Left ventricle myocardium superior (tissue), 1 donor: Measurements from ENCODE around the gene DUOXA2. TPM values are rescaled to one million over a fixed set of nuclear protein-coding genes. Genes with fewer than 3 reads are reported as not detected.
A peak's percentile ranks its signal among the peaks of the same experiment; 100 is the strongest.
"Not testable (repeated sequence)": the region's sequence is repeated elsewhere in the genome, so short reads cannot be mapped to it uniquely, and the experiment has no call there.

Source experiments
- ATAC-seq: fragments of 200-7000 bp; cut with Tn5 transposase; one replicate; pipeline ENCODE4 v1.9.1; 2020; ENCODE audit warnings: mild to moderate bottlenecking, moderate library complexity
- DNase-seq: peaks from one replicate; pipeline ENCODE4 v3.0.0-alpha.2; 2020
- intact Hi-C: fragments of 100-400 bp; cut with micrococcal nuclease; formaldehyde crosslinking; loops from one replicate; pipeline ENCODE4 v1.11.0; 2022
- total RNA-seq: library from RNA; stranded (reverse); fragmentation: NEBNext Ultra II Directional; extraction: Animal tissue kit (Norgen Biotek cat#: 25700); gene quantifications from one replicate; pipeline ENCODE4 v1.2.1, GENCODE V29; 2021
- donor health status: DM: no; HTN: yes; CAD: no; lungs with severe emphysema.

The DUOXA2 gene
- total RNA-seq, 1 donor from 2014 or later: not detected

DNA sequence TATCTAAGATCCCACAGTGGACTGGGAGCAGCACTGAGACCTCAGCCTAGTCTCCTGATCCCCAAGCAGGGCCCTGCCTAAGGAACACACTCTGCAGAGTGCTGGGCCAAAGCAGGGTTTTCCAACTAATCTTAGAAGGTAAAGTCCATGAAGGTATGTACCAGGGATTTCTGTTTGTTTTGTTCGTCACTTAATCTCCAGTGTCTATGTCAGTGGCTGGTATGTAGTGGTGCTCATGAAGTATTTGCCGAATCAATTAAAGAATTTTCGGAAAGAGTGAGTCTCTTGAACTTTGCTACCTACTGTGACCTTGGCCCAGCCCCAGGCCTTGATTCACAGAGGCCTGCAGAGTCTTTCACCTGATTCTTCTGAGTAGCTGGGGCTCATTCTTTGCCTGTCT is 17.4 kb downstream of the DUOXA2 start:
- DNase-seq (no peak), ATAC-seq (no peak)
- intact Hi-C loops: no loop called here

DNA sequence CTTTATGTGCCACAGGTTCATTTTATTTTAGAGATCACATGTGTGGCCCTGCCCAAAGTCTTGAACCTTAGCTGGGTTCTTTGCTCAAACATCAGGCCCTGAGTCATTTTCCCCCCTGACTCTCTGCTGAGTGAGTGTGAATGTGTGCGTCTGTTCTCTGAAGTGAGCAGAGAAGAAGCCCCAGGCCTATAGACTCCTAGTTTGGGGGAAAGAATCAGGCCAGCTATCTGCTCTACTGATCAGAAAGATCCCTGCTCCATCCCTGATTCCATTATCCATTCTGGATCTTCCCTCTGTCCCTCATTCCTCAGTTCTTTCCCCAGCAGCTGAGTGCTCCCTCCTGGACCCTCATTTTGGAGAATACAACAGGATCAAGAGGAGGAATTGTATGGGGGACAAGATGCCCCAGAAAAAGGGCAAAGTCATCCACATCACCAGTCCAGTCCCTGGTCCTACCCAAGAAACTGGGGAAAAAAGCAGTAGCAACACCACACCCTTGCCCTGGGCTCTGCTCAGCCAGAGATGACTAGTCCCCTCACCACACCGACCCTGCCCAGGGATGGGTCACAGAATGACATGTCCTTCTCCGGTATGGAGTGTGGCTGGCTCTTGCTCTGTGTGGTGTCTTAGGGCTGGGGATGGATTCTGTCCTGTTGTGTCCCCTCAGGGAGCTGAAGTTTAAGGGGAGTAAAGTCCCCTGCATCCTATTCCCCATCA is 18.9 kb downstream of the DUOXA2 start:
- intact Hi-C loops: no loop called here
- DNase-seq: no peak
- ATAC-seq: no peak

DNA sequence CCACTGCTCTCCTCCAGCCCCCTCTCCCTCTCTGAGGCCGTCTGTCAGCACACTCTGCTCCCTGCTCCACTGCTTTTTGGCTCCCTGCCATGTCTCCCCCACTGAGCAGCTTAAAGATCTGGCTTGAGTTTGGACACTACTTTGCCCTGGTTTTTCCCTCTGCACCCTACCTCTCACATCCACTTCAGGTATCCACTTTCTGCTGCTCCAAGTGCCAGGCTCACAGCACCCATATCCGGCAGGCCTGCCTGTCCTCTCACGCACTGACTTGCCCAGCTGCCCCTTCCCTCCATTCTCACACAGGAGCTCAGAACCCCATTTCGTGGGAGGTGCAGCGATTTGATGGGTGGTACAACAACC is 19.4 kb downstream of the DUOXA2 start:
- intact Hi-C loops: no loop called here
- DNase-seq (no peak), ATAC-seq (no peak)

DNA sequence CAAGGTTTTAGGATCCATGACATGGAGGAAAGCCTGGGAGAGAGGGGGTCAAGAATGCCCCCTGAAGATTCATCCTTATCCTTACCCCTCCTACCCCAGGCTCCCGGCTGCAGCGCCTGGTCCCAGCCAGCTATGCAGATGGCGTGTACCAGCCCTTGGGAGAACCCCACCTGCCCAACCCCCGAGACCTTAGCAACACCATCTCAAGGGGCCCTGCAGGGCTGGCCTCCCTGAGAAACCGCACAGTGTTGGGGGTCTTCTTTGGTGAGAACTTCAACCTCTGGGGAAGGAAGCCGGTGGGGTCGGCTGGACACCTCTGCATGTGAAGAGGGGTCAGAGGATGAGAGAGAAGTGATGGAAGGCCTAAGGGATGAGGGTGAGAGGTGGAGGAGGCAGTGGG is 19.9 kb downstream of the DUOXA2 start:
- intact Hi-C loops: no loop called here
- DNase-seq (no peak), ATAC-seq (no peak)

- ATAC-seq (peak; percentile 76), DNase-seq (peak; percentile 52)
- intact Hi-C loops: no loop called here
Measured at GRCh38 chr15:45134682-45135604, 20.8 kb downstream of the DUOXA2 start.

DNA sequence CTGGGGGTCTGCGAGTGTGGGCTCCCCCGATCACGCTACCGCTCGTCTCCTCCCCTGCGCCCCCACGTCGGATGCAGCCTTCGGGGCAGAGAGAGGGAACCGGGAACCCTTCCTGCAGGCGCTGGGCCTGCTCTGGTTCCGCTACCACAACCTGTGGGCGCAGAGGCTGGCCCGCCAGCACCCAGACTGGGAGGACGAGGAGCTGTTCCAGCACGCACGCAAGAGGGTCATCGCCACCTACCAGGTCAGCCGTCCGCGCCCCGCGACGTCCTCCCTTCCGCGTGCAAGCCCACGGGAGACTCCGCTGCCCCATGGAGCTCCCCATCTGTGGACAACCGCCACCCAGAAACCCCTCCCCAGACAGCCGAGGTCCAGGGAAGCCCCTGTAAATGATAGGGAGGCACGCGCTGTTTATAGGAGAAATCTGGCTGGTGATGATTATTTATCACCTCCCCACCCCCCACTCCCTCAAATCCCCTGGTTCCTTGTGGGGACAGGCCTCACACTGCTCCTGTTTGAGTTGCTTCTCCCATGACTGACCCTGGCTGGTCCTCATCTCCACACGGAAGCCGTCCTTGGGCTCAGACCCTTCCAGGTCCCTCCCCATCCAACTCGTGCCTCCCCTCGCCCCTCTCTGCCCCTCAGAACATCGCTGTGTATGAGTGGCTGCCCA is 21.7 kb downstream of the DUOXA2 start:
- peak; percentile 10 for ATAC-seq
- intact Hi-C loops: not testable (repeated sequence)

DNA sequence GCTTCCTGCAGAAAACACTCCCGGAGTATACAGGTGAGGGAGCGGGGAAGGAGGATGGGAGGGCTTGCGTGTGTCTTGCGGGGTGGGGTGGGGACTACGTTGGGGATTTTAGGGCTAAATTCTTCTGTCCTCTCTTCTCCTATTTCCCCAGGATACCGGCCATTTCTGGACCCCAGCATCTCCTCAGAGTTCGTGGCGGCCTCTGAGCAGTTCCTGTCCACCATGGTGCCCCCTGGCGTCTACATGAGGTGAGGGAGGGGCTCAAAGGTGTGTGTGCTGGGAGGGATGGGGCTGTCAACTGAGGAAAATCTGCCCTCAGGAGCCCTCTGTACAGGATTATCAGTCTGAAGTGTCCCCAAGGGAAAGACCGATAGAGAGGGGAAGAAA is 22.2 kb downstream of the DUOXA2 start:
- ATAC-seq: no peak
- DNase-seq: no peak
- intact Hi-C loops: no loop called here

More for the DNA sequence above, 21.7 kb downstream of the DUOXA2 start:
- not testable (repeated sequence) for DNase-seq

DNA sequence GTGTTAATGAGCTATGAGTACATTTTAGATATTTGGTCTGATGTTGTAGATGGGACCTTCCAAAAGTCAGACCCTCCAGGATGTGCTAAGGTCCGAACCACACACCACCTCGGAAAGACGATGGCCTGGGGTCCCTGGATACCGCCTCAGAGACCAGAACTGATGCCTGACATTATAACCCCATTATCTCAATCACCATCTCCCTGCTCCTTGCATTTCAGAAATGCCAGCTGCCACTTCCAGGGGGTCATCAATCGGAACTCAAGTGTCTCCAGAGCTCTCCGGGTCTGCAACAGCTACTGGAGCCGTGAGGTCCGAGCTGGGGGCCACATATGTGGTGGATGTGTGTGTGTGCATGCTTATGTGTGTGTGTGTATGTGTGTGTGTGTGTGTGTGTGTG is 23.6 kb downstream of the DUOXA2 start:
- DNase-seq: no peak
- intact Hi-C loops: no loop called here
- ATAC-seq: no peak

- ATAC-seq: peak; percentile 14
- intact Hi-C loops: no loop called here
- DNase-seq: no peak
Measured at GRCh38 chr15:45138814-45139765, 25.0 kb downstream of the DUOXA2 start.

DNA sequence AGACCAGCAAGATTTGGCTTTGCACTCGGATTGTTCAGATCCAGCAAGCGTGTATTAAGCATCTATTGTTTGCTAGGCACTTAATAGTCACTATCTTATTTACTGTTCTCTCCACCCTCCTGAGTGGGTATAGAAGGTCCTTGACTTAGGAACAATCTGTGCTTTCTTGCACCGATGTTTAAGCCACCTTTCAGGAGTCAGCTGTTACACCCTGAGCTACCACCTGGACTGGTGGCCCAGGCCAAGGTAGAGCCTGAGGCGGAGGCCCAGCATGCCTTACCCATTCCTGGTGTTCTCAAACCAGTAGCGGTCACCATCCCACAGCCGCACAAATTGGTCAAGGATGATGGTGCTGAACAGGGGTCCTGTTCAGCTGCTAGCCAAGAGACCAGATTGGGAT is 25.6 kb downstream of the DUOXA2 start:
- ATAC-seq: no peak
- intact Hi-C loops: no loop called here
- no peak for DNase-seq

DNA sequence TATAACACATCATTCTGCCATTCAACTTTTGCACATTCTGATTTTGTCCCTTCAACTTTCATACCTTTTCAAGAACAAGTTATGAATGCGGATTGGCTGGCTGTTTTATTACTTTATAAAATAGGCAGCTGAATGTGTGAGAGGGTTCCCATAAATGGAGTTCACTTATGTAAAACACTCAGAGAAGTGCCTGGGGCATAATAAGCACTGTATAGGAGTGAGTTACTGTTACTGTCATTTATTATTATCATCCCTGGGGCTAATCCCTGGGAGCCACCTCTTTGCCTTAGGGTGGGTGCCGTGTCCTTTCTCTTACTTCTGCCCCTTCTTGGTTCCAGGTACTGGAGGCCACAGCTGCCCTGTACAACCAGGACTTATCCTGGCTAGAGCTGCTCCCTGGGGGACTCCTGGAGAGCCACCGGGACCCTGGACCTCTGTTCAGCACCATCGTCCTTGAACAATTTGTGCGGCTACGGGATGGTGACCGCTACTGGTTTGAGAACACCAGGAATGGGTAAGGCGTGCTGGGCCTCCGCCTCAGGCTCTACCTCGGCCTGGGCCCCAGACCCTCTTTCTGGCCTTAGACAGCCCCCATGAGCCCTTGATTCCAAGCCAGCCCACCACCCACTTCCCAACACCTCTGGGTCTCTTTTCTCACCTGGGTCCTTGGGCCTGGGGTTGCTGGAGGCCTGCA is 26.6 kb downstream of the DUOXA2 start:
- DNase-seq (no peak), ATAC-seq (no peak)
- intact Hi-C loops: no loop called here

DNA sequence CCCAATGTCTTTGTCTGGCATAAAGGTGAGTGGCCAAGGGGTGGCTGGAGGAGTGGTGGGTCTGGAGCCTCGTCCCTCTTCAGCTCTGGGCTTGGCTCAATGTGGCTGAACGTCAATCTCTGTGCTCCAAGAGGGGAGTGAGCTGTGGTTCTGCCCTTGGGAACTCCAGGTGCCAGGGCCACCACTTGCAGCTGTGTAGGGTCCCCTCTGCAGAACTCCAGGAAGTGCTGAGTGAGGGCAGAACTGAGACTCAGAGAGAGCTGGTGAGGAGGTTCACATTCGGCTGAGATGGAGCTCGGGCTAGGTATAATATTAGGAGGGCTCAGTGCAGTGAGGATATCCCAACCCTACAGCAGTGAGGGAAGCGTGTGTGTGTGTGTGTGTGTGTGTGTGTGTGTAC is 27.3 kb downstream of the DUOXA2 start:
- intact Hi-C loops: no loop called here

GRCh38 chr15:45143056-45143455 is 28.9 kb downstream of the DUOXA2 start:
- ATAC-seq: no peak
- intact Hi-C loops: no loop called here
- no peak for DNase-seq

More for the DNA sequence above, 27.3 kb downstream of the DUOXA2 start:
- DNase-seq (no peak), ATAC-seq (no peak)

GRCh38 chr15:45143946-45144345 is 29.8 kb downstream of the DUOXA2 start:
- DNase-seq: no peak

GRCh38 chr15:45144775-45145174 is 30.6 kb downstream of the DUOXA2 start:
- ATAC-seq (no peak), DNase-seq (no peak)
- intact Hi-C loops: no loop called here

More at GRCh38 chr15:45143946-45144345, 29.8 kb downstream of the DUOXA2 start:
- intact Hi-C loops: no loop called here
- ATAC-seq: no peak

- DNase-seq: no peak
- intact Hi-C loops: no loop called here
- no peak for ATAC-seq
Measured at GRCh38 chr15:45146405-45146804, 32.3 kb downstream of the DUOXA2 start.

DNA sequence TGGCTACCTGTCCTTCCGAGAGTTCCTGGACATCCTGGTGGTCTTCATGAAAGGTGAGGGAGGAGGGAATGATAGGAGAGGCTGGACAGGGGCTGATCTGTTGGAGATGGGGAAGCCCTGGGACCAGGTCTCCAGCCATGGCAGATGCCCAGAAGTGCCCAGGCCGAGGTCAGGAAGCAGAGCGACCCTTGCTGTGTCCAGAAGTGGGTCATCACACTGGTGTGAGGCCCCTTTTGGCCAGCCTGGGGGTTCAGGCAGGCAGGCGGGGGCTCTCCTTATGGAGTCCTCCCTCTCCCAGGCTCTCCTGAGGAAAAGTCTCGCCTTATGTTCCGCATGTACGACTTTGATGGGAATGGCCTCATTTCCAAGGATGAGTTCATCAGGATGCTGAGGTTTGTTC is 33.5 kb downstream of the DUOXA2 start:
- no peak for DNase-seq
- ATAC-seq: no peak
- intact Hi-C loops: no loop called here
